COR-L47 (cell line): Measurements from ENCODE around the gene GABRB3.

Experiments used
- DNase-seq: peaks from one replicate; lab custom pipeline; 2025; lab: John Stamatoyannopoulos, UW

GABRB3 gene

GRCh38 chr15:26551473-26551872 is 221.4 kb downstream of the GABRB3 start:
- no peak for DNase-seq

GRCh38 chr15:26550880-26551279 is 222.0 kb downstream of the GABRB3 start:
- DNase-seq, result no peak

- DNase-seq, result no peak
These were observed 235.2 kb downstream of the GABRB3 start for GRCh38 chr15:26537663-26538062.

GRCh38 chr15:26531489-26531888 is 241.4 kb downstream of the GABRB3 start:
- DNase-seq, result no peak

GRCh38 chr15:26525096-26525495 is 247.8 kb downstream of the GABRB3 start:
- no peak for DNase-seq

GRCh38 chr15:26521691-26522198 is 251.1 kb downstream of the GABRB3 start:
- no peak for DNase-seq

GRCh38 chr15:26521130-26521529 is 251.7 kb downstream of the GABRB3 start:
- no peak for DNase-seq

DNA sequence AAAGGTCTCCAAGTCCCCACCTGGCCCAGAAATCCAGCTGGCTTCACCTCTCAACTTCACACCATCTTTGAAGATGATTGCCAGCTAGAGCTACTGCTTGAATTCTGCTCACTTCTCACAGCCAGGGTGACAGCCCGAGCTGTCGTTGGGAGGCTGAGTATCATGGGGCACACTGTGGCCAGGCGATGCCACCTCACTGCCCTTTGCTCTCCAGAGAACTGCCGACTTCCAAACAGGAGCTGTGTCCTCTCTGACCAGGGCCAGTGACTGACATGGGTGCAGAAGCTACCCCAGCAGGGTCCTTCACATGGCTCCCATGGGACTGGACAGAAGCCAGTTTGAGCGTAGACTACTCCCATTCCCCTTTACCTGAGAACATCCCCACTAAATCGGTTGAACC is 254.0 kb downstream of the GABRB3 start:
- no peak for DNase-seq

DNA sequence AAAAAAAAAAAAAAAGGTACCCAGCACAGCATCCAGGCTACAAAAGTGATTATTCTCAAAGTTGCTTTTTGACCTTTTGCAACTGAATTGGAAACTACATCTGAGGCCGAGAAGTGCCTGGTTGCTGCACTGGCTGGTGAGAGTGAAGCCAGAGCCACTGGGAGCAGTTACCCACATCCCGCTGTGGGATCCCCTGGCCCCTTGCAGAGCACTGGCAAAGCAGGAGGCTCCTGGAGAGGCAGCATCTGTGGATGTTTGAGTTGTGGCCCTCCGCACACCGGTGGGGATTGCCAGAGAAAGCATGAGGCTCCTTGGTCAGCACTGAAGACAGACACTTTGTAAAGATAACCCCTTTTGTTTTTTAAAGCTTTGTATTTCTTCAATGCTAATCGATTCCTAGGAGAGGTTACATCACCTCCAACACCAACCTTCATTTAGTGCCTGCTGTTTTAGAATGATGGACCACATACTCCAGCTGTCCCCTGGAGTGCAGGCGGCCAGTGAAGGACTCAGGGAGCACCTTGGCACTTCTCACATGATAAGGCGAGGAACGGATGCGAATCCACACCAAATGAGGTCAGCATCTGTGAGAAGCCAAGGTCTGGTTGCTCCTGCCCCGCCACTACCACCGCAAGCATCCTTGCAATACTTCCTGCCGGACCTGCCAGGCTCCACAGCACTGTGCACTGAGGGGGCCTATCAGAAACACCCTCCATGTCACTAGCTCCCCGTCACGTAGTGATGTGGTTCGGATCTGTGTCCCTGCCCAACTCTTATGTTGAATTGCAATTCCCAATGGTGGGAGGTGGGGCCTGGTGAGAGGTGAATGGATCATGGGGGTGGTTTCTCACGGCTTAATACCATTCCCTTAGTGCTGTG is 256.5 kb downstream of the GABRB3 start:
- DNase-seq, result no peak

GRCh38 chr15:26504009-26504408 is 268.9 kb downstream of the GABRB3 start:
- DNase-seq, result no peak
